Iris pigment epithelial cell (primary cell): ENCODE results near the gene DLG2.

ENCODE experiments used
- DNase-seq: peaks from one replicate; pipeline ENCODE4 v3.0.0-alpha.2; 2011; ENCODE audit warnings: low read depth

DLG2 gene

GRCh38 chr11:85558411-85558810 lies 68.7 kb downstream of the DLG2 start:
- no peak for DNase-seq

GRCh38 chr11:85551881-85552280 lies 75.3 kb downstream of the DLG2 start:
- DNase-seq = no peak

GRCh38 chr11:85541683-85542082 lies 85.5 kb downstream of the DLG2 start:
- DNase-seq = no peak

GRCh38 chr11:85540635-85541205 lies 86.4 kb downstream of the DLG2 start:
- no peak for DNase-seq

GRCh38 chr11:85540181-85540580 lies 87.0 kb downstream of the DLG2 start:
- no peak for DNase-seq

- no peak for DNase-seq
Observed at GRCh38 chr11:85539740-85540139, 87.4 kb downstream of the DLG2 start.

- no peak for DNase-seq
Observed at GRCh38 chr11:85539029-85539689, 88.0 kb downstream of the DLG2 start.

GRCh38 chr11:85536438-85536837 lies 90.7 kb downstream of the DLG2 start:
- DNase-seq = no peak

- no peak for DNase-seq
Observed at GRCh38 chr11:85534806-85535205, 92.3 kb downstream of the DLG2 start.

GRCh38 chr11:85531191-85531897 lies 95.8 kb downstream of the DLG2 start:
- DNase-seq = no peak

GRCh38 chr11:85530634-85531033 lies 96.5 kb downstream of the DLG2 start:
- no peak for DNase-seq

GRCh38 chr11:85526564-85526963 lies 100.6 kb downstream of the DLG2 start:
- no peak for DNase-seq

- no peak for DNase-seq
Observed at GRCh38 chr11:85525686-85526085, 101.5 kb downstream of the DLG2 start.

GRCh38 chr11:85517272-85517671 lies 109.9 kb downstream of the DLG2 start:
- DNase-seq = no peak

- DNase-seq = no peak
Observed at GRCh38 chr11:85495918-85496317, 131.2 kb downstream of the DLG2 start.

GRCh38 chr11:85494396-85494795 lies 132.7 kb downstream of the DLG2 start:
- DNase-seq = no peak

GRCh38 chr11:85485902-85486301 lies 141.2 kb downstream of the DLG2 start:
- DNase-seq = no peak

- peak; percentile 9 for DNase-seq
Observed at GRCh38 chr11:85483861-85484260, 143.3 kb downstream of the DLG2 start.

GRCh38 chr11:85481862-85482261 lies 145.3 kb downstream of the DLG2 start:
- no peak for DNase-seq

- DNase-seq = no peak
Observed at GRCh38 chr11:85475660-85476517, 151.3 kb downstream of the DLG2 start.

GRCh38 chr11:85472953-85473352 lies 154.2 kb downstream of the DLG2 start:
- no peak for DNase-seq

- DNase-seq = no peak
Observed at GRCh38 chr11:85464283-85464682, 162.9 kb downstream of the DLG2 start.

GRCh38 chr11:85459304-85459703 lies 167.8 kb downstream of the DLG2 start:
- DNase-seq = no peak
